IMR-90 (cell line): Measurements from ENCODE around the gene EMCN. TPM values are rescaled to one million over a fixed set of nuclear protein-coding genes. Genes with fewer than 3 reads are reported as not detected.

Experiments used
- ATAC-seq: fragments of 200-7000 bp; cut with Tn5 transposase; 2 replicates; pipeline ENCODE4 v1.9.1; 2020; ENCODE audit warnings: low read depth, mild to moderate bottlenecking, moderate library complexity
- BruUV-seq: library from RNA; stranded (reverse); fragments of 400-500 nt; replicated peaks from 2 replicates; lab custom pipeline; 2021; lab: Mats Ljungman, UMichigan
- CTCF ChIA-PET: fragments of 300-600 bp; formaldehyde crosslinking; extraction: SDS; loops from one replicate; lab custom pipeline; 2021; ENCODE audit warnings: antibody characterized with exemption; lab: Yijun Ruan, JAX
- POLR2A ChIA-PET: fragments of 300-600 bp; sonication (Branson Sonifier 250); formaldehyde crosslinking; loops from one replicate; lab custom pipeline; 2022; ENCODE audit warnings: antibody characterized with exemption; ENCODE audit not compliant: unreplicated experiment; lab: Charles Lee
- DNase-seq: peaks from one replicate; pipeline ENCODE4 v3.0.0; 2013
- H2AFZ ChIP-seq: replicated peaks from 2 replicates; pipeline ENCODE3; 2013; ENCODE audit warnings: low read length, mild to moderate bottlenecking; ENCODE audit not compliant: poor library complexity
- H2AK5ac ChIP-seq: 2 replicates; pipeline ENCODE4 v1.6.1; 2013; ENCODE audit warnings: low read depth, low read length, inconsistent platforms
- H2AK9ac ChIP-seq: replicated peaks from 2 replicates; pipeline ENCODE3; 2013; ENCODE audit warnings: mild to moderate bottlenecking, low read depth, low read length, moderate library complexity; ENCODE audit not compliant: poor library complexity
- H2BK120ac ChIP-seq: 2 replicates; pipeline ENCODE4 v1.6.1; 2013; ENCODE audit warnings: low read depth, low read length, inconsistent platforms
- H2BK15ac ChIP-seq: 3 replicates; pipeline ENCODE4 v1.6.1; 2013; ENCODE audit warnings: low read depth, low read length, inconsistent platforms
- H2BK20ac ChIP-seq: 2 replicates; pipeline ENCODE4 v1.6.1; 2013; ENCODE audit warnings: low read depth, mild to moderate bottlenecking, inconsistent platforms, low read length, moderate library complexity
- H2BK5ac ChIP-seq: 2 replicates; pipeline ENCODE4 v1.6.1; 2013; ENCODE audit warnings: mild to moderate bottlenecking, low read depth, low read length, inconsistent platforms; ENCODE audit not compliant: poor library complexity, severe bottlenecking
- H3K14ac ChIP-seq: replicated peaks from 2 replicates; pipeline ENCODE4 v1.6.1; 2013; ENCODE audit warnings: low read depth, low read length, inconsistent platforms
- H3K18ac ChIP-seq: 2 replicates; pipeline ENCODE4 v1.6.1; 2013; ENCODE audit warnings: low read depth, low read length, control low read depth
- H3K23ac ChIP-seq: 2 replicates; pipeline ENCODE4 v1.6.1; 2013; ENCODE audit warnings: low read depth, low read length, inconsistent platforms
- H3K27ac ChIP-seq: 2 replicates; pipeline ENCODE4 v1.5.1; 2013; ENCODE audit warnings: mild to moderate bottlenecking, control low read depth, low read length; ENCODE audit not compliant: insufficient read depth
- H3K27me3 ChIP-seq: 2 replicates; pipeline ENCODE4 v1.6.1; 2013; ENCODE audit warnings: low read length; ENCODE audit not compliant: control insufficient read depth, insufficient read depth
- H3K36me3 ChIP-seq: 2 replicates; pipeline ENCODE4 v1.6.1; 2013; ENCODE audit warnings: low read length, mixed read lengths; ENCODE audit not compliant: control insufficient read depth, insufficient read depth
- H3K4ac ChIP-seq: 2 replicates; pipeline ENCODE4 v1.6.1; 2013; ENCODE audit warnings: low read depth, low read length, inconsistent platforms
- H3K4me1 ChIP-seq: 2 replicates; pipeline ENCODE4 v1.6.1; 2013; ENCODE audit warnings: low read length, mixed read lengths; ENCODE audit not compliant: control insufficient read depth, insufficient read depth
- H3K4me2 ChIP-seq: 2 replicates; pipeline ENCODE4 v1.6.1; 2013; ENCODE audit warnings: low read depth, mild to moderate bottlenecking, control low read depth, low read length, moderate library complexity
- H3K4me3 ChIP-seq: 2 replicates; pipeline ENCODE4 v1.5.1; 2013; ENCODE audit warnings: low read depth, mild to moderate bottlenecking, control low read depth, low read length, moderate library complexity; ENCODE audit not compliant: insufficient read depth
- H3K56ac ChIP-seq: 2 replicates; pipeline ENCODE4 v1.6.1; 2013; ENCODE audit warnings: low read length, inconsistent platforms; ENCODE audit not compliant: insufficient read depth; ENCODE audit errors: extremely low read depth
- H3K79me1 ChIP-seq, 2 experiments: 2 replicates each; pipeline ENCODE4 v1.6.1; 2013; ENCODE audit warnings: low read length in 2 of 2, inconsistent platforms in 1 of 2, low read depth in 1 of 2
- H3K9ac ChIP-seq: 2 replicates; pipeline ENCODE4 v1.6.1; 2013; ENCODE audit warnings: low read depth, low read length, control low read depth
- H3K9me1 ChIP-seq: 2 replicates; pipeline ENCODE4 v1.6.1; 2013; ENCODE audit warnings: low read length, inconsistent platforms; ENCODE audit not compliant: insufficient read depth
- H3K9me3 ChIP-seq: 2 replicates; pipeline ENCODE4 v1.6.1; 2013; ENCODE audit warnings: low read length; ENCODE audit not compliant: control insufficient read depth, insufficient read depth
- H4K20me1 ChIP-seq: 2 replicates; pipeline ENCODE4 v1.6.1; 2013; ENCODE audit warnings: low read length, inconsistent platforms; ENCODE audit not compliant: insufficient read depth
- H4K5ac ChIP-seq: 2 replicates; pipeline ENCODE4 v1.6.1; 2013; ENCODE audit warnings: mild to moderate bottlenecking, low read depth, low read length, control low read depth
- H4K8ac ChIP-seq, 2 experiments: 2 replicates each; pipeline ENCODE4 v1.6.1; 2013; ENCODE audit warnings: low read depth in 2 of 2, low read length in 2 of 2, control low read depth in 1 of 2, inconsistent platforms in 1 of 2
- H4K91ac ChIP-seq: 2 replicates; pipeline ENCODE4 v1.6.1; 2013; ENCODE audit warnings: low read depth, low read length, inconsistent platforms; ENCODE audit not compliant: insufficient read depth
- BHLHE40 ChIP-seq: fragments of 150-350 bp; IDR thresholded peaks from 2 replicates; pipeline ENCODE4 v1.6.1; 2016; ENCODE audit warnings: mild to moderate bottlenecking, low read depth, low read length
- CEBPB ChIP-seq: IDR thresholded peaks from 2 replicates; pipeline ENCODE4 v1.6.1; 2012; ENCODE audit warnings: low read depth, low read length, improper control_type of control experiment
- CHD1 ChIP-seq: IDR thresholded peaks from 2 replicates; pipeline ENCODE4 v1.6.1; 2012; ENCODE audit warnings: low read depth, low read length, improper control_type of control experiment
- CTCF ChIP-seq: conservative IDR thresholded peaks from 2 replicates; pipeline ENCODE4 v1.5.1; 2012; ENCODE audit warnings: mild to moderate bottlenecking, low read depth, low read length, improper control_type of control experiment
- MAZ ChIP-seq: IDR thresholded peaks from 2 replicates; pipeline ENCODE4 v1.6.1; 2012; ENCODE audit warnings: low read depth, mild to moderate bottlenecking, low read length, improper control_type of control experiment, moderate library complexity, borderline replicate concordance
- NFE2L2 ChIP-seq: fragments of 150-350 bp; IDR thresholded peaks from 2 replicates; pipeline ENCODE4 v1.6.1; 2016; ENCODE audit warnings: low read depth, mild to moderate bottlenecking, low read length
- POLR2A ChIP-seq: IDR thresholded peaks from 2 replicates; pipeline ENCODE4 v1.6.1; 2012; ENCODE audit warnings: mild to moderate bottlenecking, low read depth, low read length
- RCOR1 ChIP-seq: IDR thresholded peaks from 2 replicates; pipeline ENCODE4 v1.6.1; 2012; ENCODE audit warnings: mild to moderate bottlenecking, low read length, improper control_type of control experiment; ENCODE audit not compliant: insufficient replicate concordance
- RFX5 ChIP-seq: IDR thresholded peaks from 2 replicates; pipeline ENCODE4 v1.8.0; 2012; ENCODE audit warnings: low read depth, mild to moderate bottlenecking, low read length, moderate library complexity
- SMC3 ChIP-seq: fragments of 150-350 bp; IDR thresholded peaks from 2 replicates; pipeline ENCODE4 v1.6.1; 2016; ENCODE audit warnings: low read depth, mild to moderate bottlenecking, antibody characterized with exemption, low read length, moderate library complexity
- USF2 ChIP-seq: fragments of 150-350 bp; IDR thresholded peaks from 2 replicates; pipeline ENCODE4 v1.6.1; 2017; ENCODE audit warnings: mild to moderate bottlenecking, antibody characterized with exemption, low read length, low read depth
- WGBS, 2 experiments: methylation state at CpG; one replicate each; pipeline versions ENCODE4 v1.1.5 to v1.1.7; 2013; ENCODE audit warnings: missing lambda C conversion rate in 2 of 2; ENCODE audit not compliant: insufficient read length in 1 of 2; ENCODE audit errors: extremely low coverage in 2 of 2; 5-methylcytosine and 5-hydroxymethylcytosine counted together
- dilution Hi-C: fragments of 300-500 bp; cut with HindIII; formaldehyde crosslinking; loops from one replicate; pipeline ENCODE4 v1.14.3; 2018; ENCODE audit warnings: low sequenced_read_pairs; ENCODE audit not compliant: unreplicated experiment
- in situ Hi-C: fragments of 300-500 bp; cut with MboI; formaldehyde crosslinking; loops from 3 replicates; pipeline ENCODE4 v1.14.3; 2019; ENCODE audit warnings: low sequenced_read_pairs, inconsistent platforms, mixed read lengths
- intact Hi-C: fragments of 100-400 bp; cut with micrococcal nuclease; formaldehyde crosslinking; loops from 2 replicates; pipeline ENCODE4 v1.10.0; 2022
- polyA plus RNA-seq, 3 experiments: library from polyadenylated mRNA; depleted of rRNA; stranded (reverse); fragments of >200 nt; gene quantifications; 2 replicates each; pipeline ENCODE4 v1.2.3, GENCODE V29; 2012; ENCODE audit warnings: low replicate concordance in 1 of 3
- total RNA-seq: library from RNA; depleted of rRNA; stranded (reverse); fragments of >200 nt; gene quantifications from 2 replicates; pipeline ENCODE4 v1.2.3, GENCODE V29; 2012

EMCN gene
- total and polyA plus RNA-seq, 2 of the 4 experiments (the other 2 are of a cell fraction) = not detected

DNA sequence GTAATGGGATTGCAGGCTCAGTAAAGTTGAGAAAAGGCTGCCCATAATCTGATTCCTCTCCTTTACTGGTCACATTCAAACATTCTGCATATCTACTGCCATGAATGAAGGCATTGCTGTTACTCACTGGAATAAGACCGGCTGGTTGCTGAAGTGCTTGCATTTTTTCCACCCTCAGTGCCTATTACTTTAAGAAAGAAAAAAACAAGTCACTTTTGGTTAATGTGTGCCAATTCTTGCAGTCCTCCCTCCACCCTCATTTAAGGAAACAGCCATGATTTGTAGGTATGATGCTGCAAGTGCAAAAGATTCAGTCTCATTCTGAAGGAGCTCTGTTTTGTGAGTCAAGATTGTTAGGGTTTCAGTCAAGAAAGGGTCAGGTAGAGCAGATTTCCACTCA is 94.9 kb downstream of the EMCN start:
- ChIA-PET POLR2A (no interaction called here), CTCF (no interaction called here)
- H3K9ac ChIP-seq = no peak overlapping the region
- H4K8ac ChIP-seq = no peak overlapping the region
- intact Hi-C loops = no loop called here
- no peaks in the 10 kb centered on the region for H3K27me3 ChIP-seq
- WGBS, 2 experiments = no CpG with 5 or more reads among the region's 1 CpG
- H3K9me3 ChIP-seq = no peaks in the 10 kb centered on the region
- no peak for DNase-seq
- no peak overlapping the region for H3K23ac ChIP-seq
- no peaks in the 10 kb centered on the region for H3K79me1 ChIP-seq
- H3K14ac ChIP-seq = no peak overlapping the region
- H3K18ac ChIP-seq = no peak overlapping the region
- H3K36me3 ChIP-seq = no peaks in the 10 kb centered on the region
- no peak overlapping the region for H3K27ac ChIP-seq
- no peak overlapping the region for H2BK5ac ChIP-seq
- dilution Hi-C loops = no loop called here
- H4K91ac ChIP-seq = no peak overlapping the region
- H2AK9ac ChIP-seq = no peak overlapping the region
- no peaks in the 10 kb centered on the region for H3K9me1 ChIP-seq
- no peak overlapping the region for H2BK15ac ChIP-seq
- no peak overlapping the region for H3K56ac ChIP-seq
- TF ChIP-seq RFX5 (no peak), RCOR1 (no peak), POLR2A (no peak), BHLHE40 (no peak), CHD1 (no peak), MAZ (no peak), CTCF (no peak), CEBPB (no peak), SMC3 (no peak), NFE2L2 (no peak), USF2 (no peak)
- H2AK5ac ChIP-seq = no peak overlapping the region
- H4K20me1 ChIP-seq = no peaks in the 10 kb centered on the region
- H3K4me2 ChIP-seq = no peak overlapping the region
- H2BK20ac ChIP-seq = no peak overlapping the region
- no peak overlapping the region for H3K4ac ChIP-seq
- H2BK120ac ChIP-seq = no peak overlapping the region
- H2AFZ ChIP-seq = no peak overlapping the region
- H3K4me1 ChIP-seq = no peaks in the 10 kb centered on the region
- BruUV-seq = no TSS peak
- H4K5ac ChIP-seq = no peak overlapping the region
- H3K4me3 ChIP-seq = no peak overlapping the region
- ATAC-seq = no peak
- in situ Hi-C loops = no loop called here
